ENCODE data around the gene PDCD1. TPM values are rescaled to one million over a fixed set of nuclear protein-coding genes. Genes with fewer than 3 reads are reported as not detected.

Gene PDCD1
- total and polyA plus RNA-seq, 2 of the 8 experiments (the other 6 are each of a cell fraction or from before 2014, with no cell fraction given) = 0.48 to 1.1 TPM

DNA sequence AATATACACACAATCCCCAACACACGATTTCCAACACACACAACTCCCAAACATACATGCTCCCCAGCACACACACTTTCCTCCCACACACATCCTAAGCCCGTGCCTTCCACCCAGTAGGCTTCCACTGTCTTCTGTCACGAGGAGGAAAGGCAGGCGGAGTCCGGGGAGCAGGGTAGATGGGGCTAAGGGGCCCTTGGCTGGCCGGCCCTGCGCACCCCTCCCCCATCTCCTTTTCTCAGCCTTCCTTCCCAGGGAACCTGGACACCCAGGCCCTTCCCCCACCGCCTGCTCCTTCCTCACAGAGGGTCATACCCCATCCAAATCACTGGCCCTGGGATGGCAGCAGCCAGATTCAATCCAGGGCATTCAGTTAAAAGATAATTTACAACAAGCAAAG lies 3.4 kb upstream of the PDCD1 start (continued):
- no peak for TF ChIP-seq CHD2 (IDR thresholded peaks at IDR 0.05; ENCODE audit: low read length)
- TF ChIP-seq, protein P1, sequence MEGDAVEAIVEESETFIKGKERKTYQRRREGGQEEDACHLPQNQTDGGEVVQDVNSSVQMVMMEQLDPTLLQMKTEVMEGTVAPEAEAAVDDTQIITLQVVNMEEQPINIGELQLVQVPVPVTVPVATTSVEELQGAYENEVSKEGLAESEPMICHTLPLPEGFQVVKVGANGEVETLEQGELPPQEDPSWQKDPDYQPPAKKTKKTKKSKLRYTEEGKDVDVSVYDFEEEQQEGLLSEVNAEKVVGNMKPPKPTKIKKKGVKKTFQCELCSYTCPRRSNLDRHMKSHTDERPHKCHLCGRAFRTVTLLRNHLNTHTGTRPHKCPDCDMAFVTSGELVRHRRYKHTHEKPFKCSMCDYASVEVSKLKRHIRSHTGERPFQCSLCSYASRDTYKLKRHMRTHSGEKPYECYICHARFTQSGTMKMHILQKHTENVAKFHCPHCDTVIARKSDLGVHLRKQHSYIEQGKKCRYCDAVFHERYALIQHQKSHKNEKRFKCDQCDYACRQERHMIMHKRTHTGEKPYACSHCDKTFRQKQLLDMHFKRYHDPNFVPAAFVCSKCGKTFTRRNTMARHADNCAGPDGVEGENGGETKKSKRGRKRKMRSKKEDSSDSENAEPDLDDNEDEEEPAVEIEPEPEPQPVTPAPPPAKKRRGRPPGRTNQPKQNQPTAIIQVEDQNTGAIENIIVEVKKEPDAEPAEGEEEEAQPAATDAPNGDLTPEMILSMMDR (IDR thresholded peaks at IDR 0.05; ENCODE audit: control extremely low read depth in 1 of 3, insufficient read depth in 1 of 3, low read depth in 1 of 3, low read length in 3 of 3) = no peak
- no peak for TF ChIP-seq EZH2 (IDR thresholded peaks at IDR 0.05; ENCODE audit: low read depth, low read length, severe bottlenecking)
- TF ChIP-seq TEAD4 (IDR thresholded peaks at IDR 0.05; ENCODE audit: low read depth, low read length) = no peak

Data from H1 (cell line).